ENCODE results near the gene MED23.
"Not testable (repeated sequence)": the region's sequence is repeated elsewhere in the genome, so short reads cannot be mapped to it uniquely, and the experiment has no call there.

- TF ChIP-seq CTCF, POLR2A (IDR thresholded peaks at IDR 0.05): not testable (repeated sequence)
Observed at GRCh38 chr6:131531681-131532080, 96.4 kb downstream of the MED23 start.
